Thyroid gland (tissue), 4 donors: Measurements from ENCODE around the gene GSG1L2. TPM values are rescaled to one million over a fixed set of nuclear protein-coding genes. Genes with fewer than 3 reads are reported as not detected.

ENCODE experiments used
- DNase-seq, 2 donors: peaks; one replicate each; pipeline ENCODE4 v3.0.0-alpha.2; 2019
- H3K27ac ChIP-seq, 3 donors: fragments of 200-600 bp; sonication (generic); 1 replicate in 2 of 3; 2 replicates in 1 of 3; pipeline ENCODE4 v1.5.1; 2016 to 2019; ENCODE audit warnings: mild to moderate bottlenecking in 1 of 3, moderate library complexity in 1 of 3
- H3K27me3 ChIP-seq: fragments of 200-600 bp; sonication (generic); one replicate; pipeline ENCODE4 v1.5.1; 2019
- H3K36me3 ChIP-seq, 2 donors: fragments of 200-600 bp; sonication (generic); one replicate each; pipeline ENCODE4 v1.5.1; 2016 to 2019
- H3K4me1 ChIP-seq, 2 donors: fragments of 200-600 bp; sonication (generic); one replicate each; pipeline ENCODE4 v1.5.1; 2017 to 2019
- H3K4me3 ChIP-seq, 3 donors: fragments of 200-600 bp; sonication (generic); replicated peaks in 1 of 3; 1 replicate in 2 of 3; 2 replicates in 1 of 3; pipeline ENCODE4 v1.5.1; 2016; ENCODE audit warnings: mild to moderate bottlenecking in 1 of 3
- H3K9me3 ChIP-seq: fragments of 200-600 bp; sonication (generic); one replicate; pipeline ENCODE4 v1.5.1; 2017
- POLR2A ChIP-seq, 2 donors: fragments of 450-650 bp; IDR thresholded peaks; one replicate each; pipeline ENCODE4 v1.6.1; 2017; ENCODE audit warnings: antibody characterized with exemption in 2 of 2, mild to moderate bottlenecking in 2 of 2, moderate library complexity in 1 of 2
- WGBS, 2 donors: methylation state at CpG; one replicate each; pipeline ENCODE4 v1.1.5; 2017; 5-methylcytosine and 5-hydroxymethylcytosine counted together
- intact Hi-C: fragments of 100-400 bp; cut with DNase I; formaldehyde crosslinking; loops from one replicate; pipeline ENCODE4 v1.15.1; 2023
- total RNA-seq, 4 donors: library from RNA; depleted of rRNA; stranded (reverse); fragments of >200 nt; gene quantifications; one replicate each; pipeline ENCODE4 v1.2.3, GENCODE V29; 2016
- TF ChIP-seq, protein P1 (sequence below), 6 experiments: fragments of 200-600 bp in 3 of 6; fragments of 450-650 bp in 3 of 6; sonication (generic) in 3 of 6; IDR thresholded peaks; one replicate each; pipeline ENCODE4 v1.5.1; 2016 to 2019; ENCODE audit warnings: antibody characterized with exemption in 6 of 6, mild to moderate bottlenecking in 2 of 6, inconsistent platforms in 1 of 6, moderate library complexity in 1 of 6

The GSG1L2 gene
- total RNA-seq, 4 donors from 2014 or later: not detected

DNA sequence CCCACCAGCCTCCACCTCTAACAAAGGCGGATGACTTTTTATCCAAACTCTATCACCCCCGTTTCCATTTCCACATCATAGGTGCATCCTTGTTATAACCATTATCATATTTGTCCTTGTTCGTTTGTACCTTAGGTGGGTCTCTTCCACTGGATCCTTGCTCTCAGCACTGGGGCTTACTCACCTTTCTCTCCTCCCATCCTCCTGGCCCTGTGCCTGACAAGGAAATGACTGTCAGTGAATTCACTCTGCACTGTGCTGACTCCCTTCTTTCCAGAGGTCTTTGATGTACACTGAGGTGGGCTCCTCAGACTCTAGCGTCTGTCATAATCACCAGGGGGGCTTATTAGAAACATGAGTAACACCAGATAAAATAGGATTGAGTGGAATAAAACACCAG is 3.1 kb downstream of the GSG1L2 start:
- no peak for TF ChIP-seq POLR2A (IDR thresholded peaks at IDR 0.05)
- TF ChIP-seq, protein P1, sequence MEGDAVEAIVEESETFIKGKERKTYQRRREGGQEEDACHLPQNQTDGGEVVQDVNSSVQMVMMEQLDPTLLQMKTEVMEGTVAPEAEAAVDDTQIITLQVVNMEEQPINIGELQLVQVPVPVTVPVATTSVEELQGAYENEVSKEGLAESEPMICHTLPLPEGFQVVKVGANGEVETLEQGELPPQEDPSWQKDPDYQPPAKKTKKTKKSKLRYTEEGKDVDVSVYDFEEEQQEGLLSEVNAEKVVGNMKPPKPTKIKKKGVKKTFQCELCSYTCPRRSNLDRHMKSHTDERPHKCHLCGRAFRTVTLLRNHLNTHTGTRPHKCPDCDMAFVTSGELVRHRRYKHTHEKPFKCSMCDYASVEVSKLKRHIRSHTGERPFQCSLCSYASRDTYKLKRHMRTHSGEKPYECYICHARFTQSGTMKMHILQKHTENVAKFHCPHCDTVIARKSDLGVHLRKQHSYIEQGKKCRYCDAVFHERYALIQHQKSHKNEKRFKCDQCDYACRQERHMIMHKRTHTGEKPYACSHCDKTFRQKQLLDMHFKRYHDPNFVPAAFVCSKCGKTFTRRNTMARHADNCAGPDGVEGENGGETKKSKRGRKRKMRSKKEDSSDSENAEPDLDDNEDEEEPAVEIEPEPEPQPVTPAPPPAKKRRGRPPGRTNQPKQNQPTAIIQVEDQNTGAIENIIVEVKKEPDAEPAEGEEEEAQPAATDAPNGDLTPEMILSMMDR (IDR thresholded peaks at IDR 0.05): no peak
- DNase-seq: no peak
- no peak overlapping the region for H3K27ac ChIP-seq
- intact Hi-C loops: no loop called here
- H3K4me1 ChIP-seq: no peaks in the 10 kb centered on the region
- H3K27me3 ChIP-seq: no peaks in the 10 kb centered on the region
- H3K9me3 ChIP-seq: no peaks in the 10 kb centered on the region
- H3K4me3 ChIP-seq: no peak overlapping the region
- 58 to 91% methylated on average over 4 of the region's 4 CpGs for WGBS, 2 donors
- no peaks in the 10 kb centered on the region for H3K36me3 ChIP-seq

DNA sequence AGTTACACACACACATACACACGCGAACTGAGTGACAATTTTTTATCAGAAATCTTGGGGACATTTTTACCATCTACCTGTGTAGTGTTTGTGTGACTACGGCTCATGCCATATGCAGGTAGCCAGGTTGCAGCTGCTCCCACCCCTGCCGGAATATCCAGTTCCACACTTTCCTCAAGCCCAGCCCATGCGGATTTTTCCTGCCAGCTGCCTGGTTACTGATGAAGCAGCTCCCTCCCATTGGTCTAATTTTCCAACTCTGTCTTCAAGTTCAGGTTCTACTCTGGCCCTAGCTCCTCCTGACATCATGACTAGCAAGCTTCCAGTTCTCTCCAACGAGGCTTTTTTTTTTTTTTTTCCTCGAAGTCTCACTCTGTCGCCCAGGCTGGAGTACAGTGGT is 4.8 kb downstream of the GSG1L2 start:
- WGBS, 2 donors: 46 to 52% methylated on average over 8 of the region's 8 CpGs
- Histone ChIP-seq H3K27me3 (no peaks in the 10 kb centered on the region), H3K4me3 (no peak overlapping the region), H3K9me3 (no peaks in the 10 kb centered on the region), H3K27ac (no peak overlapping the region), H3K36me3 (no peaks in the 10 kb centered on the region), H3K4me1 (no peaks in the 10 kb centered on the region)
- intact Hi-C loops: no loop called here
- TF ChIP-seq, protein P1 (IDR thresholded peaks at IDR 0.05): no peak
- no peak for TF ChIP-seq POLR2A (IDR thresholded peaks at IDR 0.05)
- no peak for DNase-seq

DNA sequence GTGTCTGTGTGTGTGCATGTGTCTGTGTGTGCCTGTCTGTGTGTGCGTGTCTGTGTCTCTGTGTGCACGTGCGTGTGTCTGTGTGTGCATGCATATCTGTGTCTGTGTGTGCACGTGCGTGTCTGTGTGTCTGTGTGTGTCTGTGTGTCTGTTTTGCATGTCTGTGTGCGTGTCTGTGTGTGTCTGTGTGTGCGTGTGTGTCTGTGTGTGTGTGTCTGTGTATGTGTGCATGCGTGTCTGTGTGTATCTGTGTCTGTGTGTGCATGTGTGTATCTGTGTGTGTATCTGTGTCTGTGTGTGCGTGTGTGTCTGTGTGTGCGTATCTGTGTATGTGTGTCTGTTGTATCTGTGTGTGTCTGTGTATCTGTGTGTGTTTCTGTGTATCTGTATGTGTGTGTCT is 5.4 kb downstream of the GSG1L2 start:
- WGBS, 2 donors: 67 to 96% methylated on average over 4 to 10 of the region's 10 CpGs
- no peak for DNase-seq
- Histone ChIP-seq H3K27me3 (no peaks in the 10 kb centered on the region), H3K27ac (no peak overlapping the region), H3K9me3 (no peaks in the 10 kb centered on the region), H3K36me3 (no peaks in the 10 kb centered on the region), H3K4me1 (no peaks in the 10 kb centered on the region), H3K4me3 (no peak overlapping the region)
- intact Hi-C loops: no loop called here
- TF ChIP-seq, protein P1 (IDR thresholded peaks at IDR 0.05): no peak
- TF ChIP-seq POLR2A (IDR thresholded peaks at IDR 0.05): no peak

DNA sequence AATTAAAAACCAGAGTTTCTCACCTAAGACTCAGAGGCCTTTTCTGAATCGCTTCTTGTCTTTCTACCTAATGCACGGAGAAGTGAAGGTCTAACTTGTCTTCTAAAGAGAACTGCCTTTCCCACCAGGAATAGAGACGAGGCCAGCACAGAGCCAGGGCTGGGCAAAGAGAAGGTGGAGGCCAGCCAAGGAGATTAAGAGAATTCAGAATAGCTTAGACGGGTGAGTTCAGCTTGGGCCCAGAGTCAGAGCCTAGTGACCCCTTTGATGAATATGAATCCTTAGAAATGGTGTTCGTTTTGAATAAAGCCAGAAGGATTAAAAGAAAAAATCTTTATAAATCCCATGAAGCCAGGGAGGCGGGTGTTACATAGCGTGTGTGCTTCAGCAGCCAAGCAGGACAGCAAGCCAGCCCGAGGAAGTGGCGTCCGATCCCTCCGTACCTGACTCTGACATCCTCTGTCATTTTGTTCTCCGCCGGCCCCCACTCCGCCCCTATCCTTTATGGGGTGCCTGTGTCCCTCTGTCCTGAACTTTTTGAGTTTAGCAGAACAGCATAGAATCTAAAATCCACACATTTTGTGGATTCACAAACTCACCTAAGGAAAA is 7.4 kb downstream of the GSG1L2 start:
- Histone ChIP-seq H3K27ac (no peak overlapping the region), H3K27me3 (no peaks in the 10 kb centered on the region), H3K36me3 (no peaks in the 10 kb centered on the region), H3K4me1 (no peaks in the 10 kb centered on the region), H3K4me3 (no peak overlapping the region), H3K9me3 (no peaks in the 10 kb centered on the region)
- WGBS, 2 donors: 77 to 87% methylated on average over 14 of the region's 14 CpGs
- DNase-seq: no peak
- TF ChIP-seq POLR2A (IDR thresholded peaks at IDR 0.05): no peak
- TF ChIP-seq, protein P1 (IDR thresholded peaks at IDR 0.05): no peak
- intact Hi-C loops: no loop called here

DNA sequence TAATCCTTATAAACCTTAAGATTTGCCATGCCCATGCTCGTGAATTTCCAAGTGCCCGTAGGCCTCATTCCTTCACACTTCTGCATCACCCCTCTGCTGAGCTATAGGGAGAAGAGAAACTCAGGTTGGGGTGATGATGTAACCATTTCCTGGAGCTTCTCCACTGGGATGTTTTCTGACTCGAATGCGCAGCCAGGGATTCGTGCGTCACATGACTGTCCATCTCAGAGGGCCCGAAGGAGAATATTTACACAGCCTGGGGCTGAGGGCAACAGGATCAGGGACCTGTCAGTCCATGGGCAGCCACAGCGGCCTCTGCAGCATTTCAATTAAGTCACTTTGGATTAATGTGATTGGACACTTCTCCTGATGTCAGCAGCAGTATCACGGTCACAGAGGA is 8.7 kb downstream of the GSG1L2 start:
- no peaks in the 10 kb centered on the region for H3K4me1 ChIP-seq
- no peak overlapping the region for H3K4me3 ChIP-seq
- DNase-seq: no peak
- no peak overlapping the region for H3K27ac ChIP-seq
- no peaks in the 10 kb centered on the region for H3K9me3 ChIP-seq
- 82 to 85% methylated on average over 9 of the region's 9 CpGs for WGBS, 2 donors
- TF ChIP-seq, protein P1 (IDR thresholded peaks at IDR 0.05): no peak
- TF ChIP-seq POLR2A (IDR thresholded peaks at IDR 0.05): no peak
- intact Hi-C loops: no loop called here
- no peaks in the 10 kb centered on the region for H3K36me3 ChIP-seq
- H3K27me3 ChIP-seq: no peaks in the 10 kb centered on the region
